ENCODE results near the gene PRM3. TPM values are rescaled to one million over a fixed set of nuclear protein-coding genes. Genes with fewer than 3 reads are reported as not detected.

PRM3 gene
- total and polyA plus RNA-seq, 2 of the 8 experiments (the other 6 are each of a cell fraction or from before 2014, with no cell fraction given): not detected

DNA sequence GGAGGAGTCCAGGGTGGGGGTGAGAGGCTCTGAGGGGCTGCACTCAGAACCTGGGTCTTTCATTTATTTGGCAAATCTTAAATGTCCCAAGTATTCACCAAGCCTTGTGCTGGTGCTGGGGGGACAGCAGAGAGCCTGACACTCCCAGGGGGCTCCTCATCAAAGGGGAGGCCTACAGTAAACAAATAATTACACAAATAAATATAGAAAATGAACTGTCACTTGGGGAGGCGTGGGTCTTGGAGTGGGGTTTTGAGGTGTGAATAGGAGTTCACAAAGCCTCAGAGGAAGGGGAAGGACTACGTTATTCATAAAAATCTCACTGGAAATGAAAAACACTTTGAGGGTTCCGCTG lies 22.9 kb upstream of the PRM3 start:
- no peak overlapping the region for H2AK5ac ChIP-seq (ENCODE audit: low read depth, low read length)
- no peaks in the 10 kb centered on the region for H4K20me1 ChIP-seq (replicated peaks in 1 of 2; ENCODE audit: control insufficient read depth in 1 of 2, insufficient read depth in 2 of 2, low read length in 2 of 2)
- no peaks in the 10 kb centered on the region for H3K27me3 ChIP-seq (replicated peaks in 1 of 4; ENCODE audit: control insufficient read depth in 3 of 4, extremely low read depth in 1 of 4, insufficient read depth in 3 of 4, low read length in 3 of 4)
- H4K91ac ChIP-seq (replicated peaks; ENCODE audit: insufficient read length, low read length): no peak overlapping the region
- ChIA-PET POLR2A (ENCODE audit: partially characterized antibody) (interaction anchor here (1.3 to 2.7 kb wide), 4 partner anchors 10 to 41 kb away, joined by 3 to 11 read pairs (median 3); partner anchors contain the start of gene SOCS1), CTCF (ENCODE audit: partially characterized antibody) (interaction anchor here (1.0 to 3.8 kb wide), 2 partner anchors 16 to 39 kb away, joined by 3 to 13 read pairs; partner anchors contain the start of gene SOCS1)
- no peak overlapping the region for H3K56ac ChIP-seq (replicated peaks; ENCODE audit: insufficient read length, low read depth, low read length)
- no peaks in the 10 kb centered on the region for H3K23me2 ChIP-seq (ENCODE audit: low read depth, low read length)
- H2BK5ac ChIP-seq (ENCODE audit: low read depth, low read length): no peak overlapping the region
- no peaks in the 10 kb centered on the region for H3K36me3 ChIP-seq (ENCODE audit: control insufficient read depth in 2 of 4, insufficient read depth in 4 of 4, low read length in 3 of 4)
- no peaks in the 10 kb centered on the region for H3K79me1 ChIP-seq (ENCODE audit: low read depth, low read length)
- H2BK120ac ChIP-seq (replicated peaks; ENCODE audit: low read depth, low read length): no peak overlapping the region
- no peak overlapping the region for H3K14ac ChIP-seq (ENCODE audit: insufficient read length)
- DNase-seq (ENCODE audit: low read depth in 1 of 2, low spot score in 2 of 2) (no peak), FAIRE-seq (no peak)
- no peak overlapping the region for H3K18ac ChIP-seq (ENCODE audit: extremely low read depth, low read length)
- H3K4me2 ChIP-seq (ENCODE audit: insufficient read depth in 1 of 2, low read depth in 2 of 2, low read length in 2 of 2): no peak overlapping the region
- no peak overlapping the region for H3K9ac ChIP-seq (replicated peaks in 1 of 4; ENCODE audit: extremely low read depth in 1 of 4, low read depth in 3 of 4, low read length in 3 of 4)
- H3K4me1 ChIP-seq (replicated peaks in 1 of 4; ENCODE audit: control insufficient read depth in 3 of 4, insufficient read depth in 4 of 4, low read length in 3 of 4): peaks cover 5 to 12% (median 9%) of the 10 kb centered on the region in 4 experiments
- no peak overlapping the region for H2AFZ ChIP-seq (ENCODE audit: low read length)
- no peak overlapping the region for H2BK15ac ChIP-seq (ENCODE audit: low read length)
- no peak overlapping the region for H3K23ac ChIP-seq (ENCODE audit: insufficient read length)
- no peak overlapping the region for H3K27ac ChIP-seq (ENCODE audit: low read depth, low read length)
- H3K4me3 ChIP-seq (ENCODE audit: extremely low read depth in 1 of 4, insufficient read depth in 2 of 4, low read depth in 3 of 4, low read length in 4 of 4): no peak overlapping the region
- H2BK20ac ChIP-seq (ENCODE audit: low read length): no peak overlapping the region
- H2BK12ac ChIP-seq (ENCODE audit: low read depth, low read length): no peak overlapping the region
- H4K5ac ChIP-seq (ENCODE audit: insufficient read length, low read depth, low read length): no peak overlapping the region
- H3K9me3 ChIP-seq (ENCODE audit: insufficient read depth in 2 of 2, low read depth in 1 of 2, low read length in 1 of 2): no peaks in the 10 kb centered on the region
- H4K8ac ChIP-seq (ENCODE audit: extremely low read depth, insufficient read depth, low read length): no peak overlapping the region
- H3K4ac ChIP-seq (replicated peaks; ENCODE audit: insufficient read length, low read depth, low read length): no peak overlapping the region
- no peaks in the 10 kb centered on the region for H3K79me2 ChIP-seq (ENCODE audit: control insufficient read depth in 1 of 2, insufficient read depth in 2 of 2, low read length in 2 of 2)
- WGBS, 2 experiments (ENCODE audit: extremely low coverage in 1 of 2, insufficient coverage in 1 of 2, insufficient read length in 1 of 2, insufficient replicate concordance in 2 of 2, low coverage in 1 of 2, low lambda C conversion rate in 2 of 2, missing lambda C conversion rate in 1 of 2): 79% methylated on average over 3 of the region's 3 CpGs; no CpG with 5 or more reads in 1 of the 2 experiments
- TF ChIP-seq BACH1 (IDR thresholded peaks at IDR 0.05; ENCODE audit: low read length) (no peak), RBBP5 (IDR thresholded peaks at IDR 0.05; ENCODE audit: borderline replicate concordance, low read depth, low read length) (no peak), CHD1 (IDR thresholded peaks at IDR 0.05; ENCODE audit: low read depth, low read length) (no peak), POLR2AphosphoS5 (IDR thresholded peaks at IDR 0.05; ENCODE audit: low read depth, low read length) (no peak), HDAC2 (IDR thresholded peaks at IDR 0.05; ENCODE audit: borderline replicate concordance in 1 of 2, low read depth in 2 of 2, low read length in 2 of 2) (no peak), SRF (IDR thresholded peaks at IDR 0.05; ENCODE audit: low read depth, low read length) (no peak), NANOG (IDR thresholded peaks at IDR 0.05; ENCODE audit: insufficient read depth, low read depth, low read length, poor library complexity, severe bottlenecking) (no peak), SIX5 (IDR thresholded peaks at IDR 0.05; ENCODE audit: low read depth, low read length) (no peak), PHF8 (conservative IDR thresholded peaks at IDR 0.05; ENCODE audit: low read depth, low read length) (no peak), YY1 (IDR thresholded peaks at IDR 0.05; ENCODE audit: low read depth, low read length) (no peak), KDM4A (IDR thresholded peaks at IDR 0.05; ENCODE audit: low read depth, low read length, severe bottlenecking) (no peak), SP4 (IDR thresholded peaks at IDR 0.05; ENCODE audit: low read length) (no peak), CHD2 (IDR thresholded peaks at IDR 0.05; ENCODE audit: low read length) (no peak)
